GM18519 (cell line): ENCODE results near the gene PTGDR2.

Source experiments
- ATAC-seq: cut with Tn5 transposase; IDR thresholded peaks from one replicate; pipeline ENCODE4 v1.9.1; 2021; ENCODE audit warnings: mild to moderate bottlenecking, moderate library complexity; ENCODE audit not compliant: unreplicated experiment, low FRiP score

Gene PTGDR2

GRCh38 chr11:60874421-60875365 is 18.9 kb upstream of the PTGDR2 start:
- no peak for ATAC-seq

- ATAC-seq = no peak
Observed at GRCh38 chr11:60873533-60873932, 17.8 kb upstream of the PTGDR2 start.

GRCh38 chr11:60872961-60873524 is 17.3 kb upstream of the PTGDR2 start:
- no peak for ATAC-seq

- ATAC-seq = no peak
Observed at GRCh38 chr11:60872124-60872960, 16.6 kb upstream of the PTGDR2 start.

GRCh38 chr11:60871378-60872061 is 15.8 kb upstream of the PTGDR2 start:
- no peak for ATAC-seq

GRCh38 chr11:60870733-60871377 is 15.1 kb upstream of the PTGDR2 start:
- no peak for ATAC-seq

- no peak for ATAC-seq
Observed at GRCh38 chr11:60870276-60870675, 14.5 kb upstream of the PTGDR2 start.

GRCh38 chr11:60869451-60869825 is 13.7 kb upstream of the PTGDR2 start:
- no peak for ATAC-seq

GRCh38 chr11:60868682-60869450 is 13.1 kb upstream of the PTGDR2 start:
- ATAC-seq = no peak

GRCh38 chr11:60867871-60868681 is 12.3 kb upstream of the PTGDR2 start:
- no peak for ATAC-seq

- no peak for ATAC-seq
Observed at GRCh38 chr11:60866911-60867870, 11.4 kb upstream of the PTGDR2 start, which contains the start of gene ZP1. ZP1 (plus strand) TSS chr11:60867542; CDS start chr11:60867562, 20 bp downstream.

GRCh38 chr11:60864856-60865513 is 9.2 kb upstream of the PTGDR2 start:
- ATAC-seq = no peak

- no peak for ATAC-seq
Observed at GRCh38 chr11:60863550-60864521, 8.1 kb upstream of the PTGDR2 start.

GRCh38 chr11:60862171-60862570 is 6.4 kb upstream of the PTGDR2 start:
- no peak for ATAC-seq

- ATAC-seq = no peak
Observed at GRCh38 chr11:60860943-60861342, 5.2 kb upstream of the PTGDR2 start.
